MCF 10A (cell line): ENCODE data around the gene MRE11. TPM values are rescaled to one million over a fixed set of nuclear protein-coding genes. Genes with fewer than 3 reads are reported as not detected.
A peak's percentile ranks its signal among the peaks of the same experiment; 100 is the strongest.

ENCODE experiments used
- Bru-seq: library from RNA; stranded (reverse); fragments of 400-500 nt; gene quantifications from one replicate; lab custom pipeline; 2021; lab: Mats Ljungman, UMichigan
- BruChase-seq, 2 experiments: library from RNA; stranded (reverse); fragments of 400-500 nt; gene quantifications; one replicate each; lab custom pipeline; 2021; lab: Mats Ljungman, UMichigan
- BruUV-seq: library from RNA; stranded (reverse); fragments of 400-500 nt; replicated peaks from 2 replicates; lab custom pipeline; 2021; lab: Mats Ljungman, UMichigan
- CTCF ChIA-PET: fragments of 300-600 bp; sonication (Branson Sonifier 250); formaldehyde crosslinking; extraction: SDS; loops from one replicate; lab custom pipeline; 2021; ENCODE audit warnings: antibody characterized with exemption, inconsistent platforms; lab: Yijun Ruan, JAX
- POLR2A ChIA-PET: fragments of 300-600, 350-650 bp; sonication (Branson Sonifier 250); formaldehyde crosslinking; extraction: SDS; loops from one replicate; lab custom pipeline; 2020; ENCODE audit warnings: antibody characterized with exemption, inconsistent platforms; lab: Yijun Ruan, JAX
- DNase-seq: peaks from one replicate; pipeline ENCODE4 v3.0.0-alpha.2; 2018; ENCODE audit not compliant: unreplicated experiment
- H3K27ac Mint-ChIP-seq: one replicate; pipeline ENCODE4 v1.8.0; 2022; ENCODE audit warnings: mild to moderate bottlenecking, low read depth, mixed read lengths; ENCODE audit not compliant: unreplicated experiment
- H3K27me3 Mint-ChIP-seq: one replicate; pipeline ENCODE4 v1.8.0; 2022; ENCODE audit warnings: mixed read lengths; ENCODE audit not compliant: insufficient read depth, unreplicated experiment
- H3K36me3 Mint-ChIP-seq: one replicate; pipeline ENCODE4 v1.8.0; 2022; ENCODE audit warnings: mild to moderate bottlenecking, moderate library complexity, mixed read lengths; ENCODE audit not compliant: insufficient read depth, unreplicated experiment
- H3K4me1 Mint-ChIP-seq: one replicate; pipeline ENCODE4 v1.8.0; 2022; ENCODE audit warnings: mixed read lengths; ENCODE audit not compliant: insufficient read depth, unreplicated experiment
- H3K4me3 Mint-ChIP-seq: one replicate; pipeline ENCODE4 v1.8.0; 2022; ENCODE audit warnings: mild to moderate bottlenecking, moderate library complexity, mixed read lengths; ENCODE audit not compliant: unreplicated experiment
- H3K9me3 Mint-ChIP-seq: one replicate; pipeline ENCODE4 v1.8.0; 2022; ENCODE audit warnings: mixed read lengths; ENCODE audit not compliant: unreplicated experiment
- intact Hi-C: fragments of 100-400 bp; cut with micrococcal nuclease; formaldehyde crosslinking; loops from 2 replicates; pipeline ENCODE4 v1.14.1; 2022
- long read RNA-seq: library from polyadenylated mRNA; stranded (forward); transcript quantifications from one replicate; pipeline ENCODE4 v2.0.0, GENCODE V29; 2022
- total RNA-seq: library from RNA; stranded (reverse); gene quantifications from 2 replicates; pipeline ENCODE4 v1.2.3, GENCODE V29; 2022
- TF ChIP-seq, protein P1 (sequence below): fragments of 200-600 bp; IDR thresholded peaks from one replicate; pipeline ENCODE4 v1.8.0; 2022; ENCODE audit warnings: antibody characterized with exemption, mild to moderate bottlenecking; ENCODE audit not compliant: unreplicated experiment

The MRE11 gene
- total RNA-seq (13.2 and 15.1 TPM in 2 replicates), Bru-seq, nascent RNA (percentile 66 among the genes with signal in this experiment), BruChase-seq, experiment 1, labeled RNA remaining after a 6-hour chase (percentile 73 among the genes with signal in this experiment), BruChase-seq, experiment 2, labeled RNA remaining after a 2-hour chase (percentile 71 among the genes with signal in this experiment)
- long read RNA-seq, full-length matches to known transcripts = 16 of 43 reads
- long read RNA-seq, partial matches to known transcripts = 0 of 43 reads
- long read RNA-seq, other reads (novel, unspliced or antisense) = 27 of 43 reads

DNA sequence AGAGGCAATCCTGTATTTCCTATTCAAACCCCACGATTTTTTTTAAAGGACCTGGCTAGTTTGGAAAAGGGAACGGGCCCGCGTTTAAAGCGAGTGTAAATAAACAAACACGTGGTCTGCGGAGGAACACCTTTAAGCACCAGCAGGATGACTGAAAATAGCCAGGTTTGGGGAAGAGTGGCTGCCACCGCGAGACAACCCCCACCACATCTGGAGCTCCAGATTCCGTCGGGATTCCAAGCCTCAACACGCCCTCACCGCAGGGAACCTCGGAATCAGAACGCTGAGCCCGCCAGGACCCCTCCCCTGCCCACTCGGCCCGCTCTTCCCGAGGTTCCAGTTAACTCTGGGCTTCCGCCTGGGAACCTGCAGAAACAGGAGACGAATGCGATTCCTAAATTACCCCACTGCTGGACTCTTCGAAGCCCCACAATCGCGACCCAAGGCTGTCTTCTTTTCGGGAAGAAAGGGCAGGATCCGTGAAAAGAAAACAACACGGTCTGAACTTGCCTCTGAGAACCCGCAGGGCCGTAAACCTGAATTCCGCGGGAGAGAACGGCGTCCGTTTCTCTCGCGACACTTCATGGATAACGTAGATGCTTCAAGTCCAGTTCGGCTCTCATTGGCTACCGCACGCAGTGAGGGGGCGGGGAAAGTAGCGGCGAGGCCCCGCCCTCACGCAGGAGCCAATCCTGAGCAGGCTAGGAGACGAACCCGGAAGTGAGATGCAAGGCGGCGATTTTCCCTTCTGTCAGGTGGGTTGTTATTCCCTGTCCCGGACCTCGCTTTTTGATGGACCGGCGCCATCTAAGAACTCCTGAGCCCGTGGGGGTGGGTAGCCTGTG, at the start of gene MRE11, which contains the start of gene ANKRD49:
Gene MRE11, minus strand, starts transcription at position 564 of the 845 bp plus-strand sequence. CDS start 1,043 bp downstream, outside the sequence.
Gene ANKRD49, plus strand, starts transcription at position 704 of the 845 bp plus-strand sequence. CDS start 2,710 bp downstream, outside the sequence.
- ChIA-PET POLR2A (interaction anchor here (0.6 to 2.2 kb wide), 17 partner anchors 9 to 755 kb away, joined by 3 to 8 read pairs (median 3); partner anchors contain the start of genes C11orf54 and TAF1D), CTCF (interaction anchor here (0.8 to 1.6 kb wide), 2 partner anchors 588 to 598 kb away, joined by 3 to 5 read pairs; no protein-coding TSS in a partner anchor)
- Mint-ChIP-seq H3K4me3 (peak within 1 kb of the TSS; percentile 94), H3K4me1 (no peaks in the 10 kb centered on the region), H3K27ac (peak within 1 kb of the TSS; percentile 96), H3K36me3 (peaks cover 30% of the 10 kb centered on the region), H3K9me3 (no peaks in the 10 kb centered on the region), H3K27me3 (no peaks in the 10 kb centered on the region)
- intact Hi-C loops = no loop called here
- BruUV-seq = TSS peak; percentile 60
- TF ChIP-seq, protein P1, sequence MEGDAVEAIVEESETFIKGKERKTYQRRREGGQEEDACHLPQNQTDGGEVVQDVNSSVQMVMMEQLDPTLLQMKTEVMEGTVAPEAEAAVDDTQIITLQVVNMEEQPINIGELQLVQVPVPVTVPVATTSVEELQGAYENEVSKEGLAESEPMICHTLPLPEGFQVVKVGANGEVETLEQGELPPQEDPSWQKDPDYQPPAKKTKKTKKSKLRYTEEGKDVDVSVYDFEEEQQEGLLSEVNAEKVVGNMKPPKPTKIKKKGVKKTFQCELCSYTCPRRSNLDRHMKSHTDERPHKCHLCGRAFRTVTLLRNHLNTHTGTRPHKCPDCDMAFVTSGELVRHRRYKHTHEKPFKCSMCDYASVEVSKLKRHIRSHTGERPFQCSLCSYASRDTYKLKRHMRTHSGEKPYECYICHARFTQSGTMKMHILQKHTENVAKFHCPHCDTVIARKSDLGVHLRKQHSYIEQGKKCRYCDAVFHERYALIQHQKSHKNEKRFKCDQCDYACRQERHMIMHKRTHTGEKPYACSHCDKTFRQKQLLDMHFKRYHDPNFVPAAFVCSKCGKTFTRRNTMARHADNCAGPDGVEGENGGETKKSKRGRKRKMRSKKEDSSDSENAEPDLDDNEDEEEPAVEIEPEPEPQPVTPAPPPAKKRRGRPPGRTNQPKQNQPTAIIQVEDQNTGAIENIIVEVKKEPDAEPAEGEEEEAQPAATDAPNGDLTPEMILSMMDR = no peak
- DNase-seq = peak; percentile 98

DNA sequence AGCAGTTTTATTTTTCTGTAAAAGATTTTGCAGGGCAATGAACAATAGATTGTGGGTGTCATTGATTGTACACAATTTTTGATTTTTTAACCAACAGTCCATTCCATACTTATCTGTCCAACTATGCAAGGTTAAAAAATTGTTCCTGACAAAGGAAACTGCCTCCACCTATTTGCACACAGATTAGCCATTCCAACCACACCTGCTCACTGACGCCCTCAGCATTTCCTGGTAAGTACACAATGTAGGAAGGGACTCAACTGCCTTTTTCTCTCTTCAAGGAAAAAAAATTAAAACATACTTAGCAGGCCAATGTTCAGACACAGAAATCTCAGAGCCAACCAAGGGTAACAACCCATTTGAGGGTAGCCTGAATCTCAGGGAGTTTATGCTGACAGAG, 45.8 kb upstream of the MRE11 start:
- H3K4me1 Mint-ChIP-seq = peaks cover 30% of the 10 kb centered on the region
- POLR2A ChIA-PET = no interaction called here
- H3K4me3 Mint-ChIP-seq = no peak overlapping the region
- no peaks in the 10 kb centered on the region for H3K9me3 Mint-ChIP-seq
- no peaks in the 10 kb centered on the region for H3K27me3 Mint-ChIP-seq
- TF ChIP-seq, protein P1 = no peak
- no peak overlapping the region for H3K27ac Mint-ChIP-seq
- no TSS peak for BruUV-seq
- CTCF ChIA-PET = interaction anchor here (0.6 to 1.6 kb wide), 2 partner anchors 18 to 744 kb away, joined by 4 read pairs; no protein-coding TSS in a partner anchor
- peaks cover 7% of the 10 kb centered on the region for H3K36me3 Mint-ChIP-seq
- intact Hi-C loops = no loop called here
- no peak for DNase-seq

DNA sequence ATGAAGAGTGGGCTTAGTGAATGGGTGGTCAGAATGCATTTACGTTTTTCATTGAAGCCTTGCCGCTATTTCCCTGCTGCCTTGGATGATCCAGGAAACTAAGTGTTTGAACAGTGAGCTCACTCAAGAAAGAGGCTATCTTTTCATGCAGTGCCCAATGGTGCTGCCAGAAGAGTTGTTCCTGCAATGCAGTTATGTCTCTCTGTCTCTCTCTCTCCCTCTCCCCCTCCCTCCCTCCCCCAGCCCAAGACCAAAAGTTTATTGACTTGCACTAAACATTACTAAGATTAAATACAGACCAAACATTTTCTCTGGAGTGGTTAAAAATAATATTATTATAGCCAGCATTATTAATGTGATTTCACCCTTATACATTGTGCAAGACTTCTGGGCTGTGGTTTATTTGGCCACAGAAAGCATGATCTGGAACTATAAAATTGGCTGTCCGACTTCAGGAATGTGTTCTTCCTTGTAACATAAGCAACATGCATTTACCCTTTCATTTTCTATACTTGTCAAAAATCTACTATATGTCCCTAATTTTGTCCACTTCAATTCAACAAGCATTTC, 43.5 kb upstream of the MRE11 start:
- no peaks in the 10 kb centered on the region for H3K27me3 Mint-ChIP-seq
- BruUV-seq = no TSS peak
- DNase-seq = peak; percentile 28
- peak overlapping the region; percentile 2 for H3K4me3 Mint-ChIP-seq
- TF ChIP-seq, protein P1 = no peak
- H3K4me1 Mint-ChIP-seq = peaks cover 36% of the 10 kb centered on the region
- ChIA-PET POLR2A (interaction anchor here (1.0 kb wide), 1 partner anchor 18 kb away, joined by 3 read pairs; no protein-coding TSS in a partner anchor), CTCF (interaction anchor here (0.6 to 1.5 kb wide), 6 partner anchors 11 to 640 kb away, joined by 3 to 4 read pairs (median 3); no protein-coding TSS in a partner anchor)
- H3K36me3 Mint-ChIP-seq = no peaks in the 10 kb centered on the region
- intact Hi-C loops = no loop called here
- H3K9me3 Mint-ChIP-seq = no peaks in the 10 kb centered on the region
- H3K27ac Mint-ChIP-seq = no peak overlapping the region
